HG02642 (cell line): ENCODE measurements around the gene KCNK4.
"Not testable (repeated sequence)": the region's sequence is repeated elsewhere in the genome, so short reads cannot be mapped to it uniquely, and the experiment has no call there.

Experiments
- ATAC-seq: cut with Tn5 transposase; IDR thresholded peaks from one replicate; pipeline ENCODE4 v1.9.1; 2021; ENCODE audit warnings: mild to moderate bottlenecking; ENCODE audit not compliant: unreplicated experiment, poor library complexity

KCNK4 gene

GRCh38 chr11:64304316-64305072 lies 13.4 kb downstream of the KCNK4 start:
- ATAC-seq: peak; percentile 30

- ATAC-seq: peak; percentile 75
Observed at GRCh38 chr11:64305075-64305690, 14.1 kb downstream of the KCNK4 start, which contains the start of gene ESRRA. TSS of gene ESRRA (plus strand) at chr11:64305524. CDS start at chr11:64307180, 1,656 bp downstream.

- ATAC-seq: peak; percentile 30
Observed at GRCh38 chr11:64305691-64306562, 14.8 kb downstream of the KCNK4 start.

GRCh38 chr11:64306563-64306875 lies 15.4 kb downstream of the KCNK4 start:
- ATAC-seq: no peak

- ATAC-seq: no peak
Observed at GRCh38 chr11:64306876-64307622, 15.9 kb downstream of the KCNK4 start.

GRCh38 chr11:64307795-64308194 lies 16.7 kb downstream of the KCNK4 start:
- not testable (repeated sequence) for ATAC-seq

GRCh38 chr11:64312947-64313346 lies 21.8 kb downstream of the KCNK4 start:
- no peak for ATAC-seq

- ATAC-seq: no peak
Observed at GRCh38 chr11:64313491-64314145, 22.5 kb downstream of the KCNK4 start.

- ATAC-seq: no peak
Observed at GRCh38 chr11:64314146-64314804, 23.2 kb downstream of the KCNK4 start.

- ATAC-seq: no peak
Observed at GRCh38 chr11:64314805-64315561, 23.9 kb downstream of the KCNK4 start.

- not testable (repeated sequence) for ATAC-seq
Observed at GRCh38 chr11:64315667-64316526, 24.8 kb downstream of the KCNK4 start.

- peak; percentile 3 for ATAC-seq
Observed at GRCh38 chr11:64316672-64317324, 25.7 kb downstream of the KCNK4 start.

- ATAC-seq: peak; percentile 63
Observed at GRCh38 chr11:64317325-64317960, 26.3 kb downstream of the KCNK4 start, which contains the start of gene TRMT112. TSS of gene TRMT112 (minus strand) at chr11:64317559. CDS start at chr11:64317526, 33 bp downstream.

GRCh38 chr11:64317961-64318765 lies 27.1 kb downstream of the KCNK4 start, which contains the start of gene PRDX5:
TSS of gene PRDX5 (plus strand) at chr11:64318121. CDS start at chr11:64318216, 95 bp downstream.
- ATAC-seq: peak; percentile 84
